ENCODE data around the gene ANKS1B. TPM values are rescaled to one million over a fixed set of nuclear protein-coding genes. Genes with fewer than 3 reads are reported as not detected.

ANKS1B gene
- total RNA-seq, 1 experiment from 2014 or later: 0.54 TPM

GRCh38 chr12:98686603-98687002, 1298.1 kb downstream of the ANKS1B start:
- Histone ChIP-seq H3K4me1 (ENCODE audit: control insufficient read depth in 1 of 2, insufficient read depth in 2 of 2, low read length in 2 of 2) (no peaks in the 10 kb centered on the region), H3K4me3 (replicated peaks in 1 of 2; ENCODE audit: low read depth in 1 of 2, low read length in 2 of 2) (no peak overlapping the region), H3K27me3 (ENCODE audit: insufficient read depth, low read length) (no peaks in the 10 kb centered on the region), H3K9me3 (ENCODE audit: control insufficient read depth in 1 of 2, insufficient read depth in 1 of 2, low read depth in 1 of 2, low read length in 2 of 2) (no peaks in the 10 kb centered on the region), H3K79me2 (ENCODE audit: insufficient read depth, low read length) (no peaks in the 10 kb centered on the region), H3K27ac (ENCODE audit: low read depth, low read length) (no peak overlapping the region), H3K9ac (ENCODE audit: low read length) (no peak overlapping the region), H3K4me2 (ENCODE audit: low read length) (no peak overlapping the region), H2AFZ (ENCODE audit: low read depth, low read length, poor library complexity, severe bottlenecking) (no peak overlapping the region), H3K9me2 (ENCODE audit: insufficient read depth) (no peaks in the 10 kb centered on the region), H3K36me3 (ENCODE audit: control insufficient read depth in 1 of 2, insufficient read depth in 2 of 2, low read length in 2 of 2) (peaks cover 0 to 28% of the 10 kb centered on the region in 2 experiments; a peak in 2 of 4 replicates), H4K20me1 (ENCODE audit: insufficient read depth) (no peaks in the 10 kb centered on the region)
- CTCF ChIA-PET: no interaction called here
- intact Hi-C loops (cut with micrococcal nuclease): no loop called here
- ATAC-seq: no peak
- no TSS peak for BruUV-seq (replicated peaks)
- TF ChIP-seq CEBPB (IDR thresholded peaks at IDR 0.05; ENCODE audit: low read depth): no peak
- no peak for TF ChIP-seq SRF (IDR thresholded peaks at IDR 0.05; ENCODE audit: low read depth)
- TF ChIP-seq, protein P1, sequence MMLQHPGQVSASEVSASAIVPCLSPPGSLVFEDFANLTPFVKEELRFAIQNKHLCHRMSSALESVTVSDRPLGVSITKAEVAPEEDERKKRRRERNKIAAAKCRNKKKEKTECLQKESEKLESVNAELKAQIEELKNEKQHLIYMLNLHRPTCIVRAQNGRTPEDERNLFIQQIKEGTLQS (IDR thresholded peaks at IDR 0.05): no peak
- TF ChIP-seq ZFX (IDR thresholded peaks at IDR 0.05): no peak
- POLR2A ChIA-PET: no interaction called here
- RAD21 ChIA-PET (ENCODE audit: low non-redundant PET in 1 of 2, low total read pairs in 2 of 2, uncharacterized antibody in 2 of 2, unreplicated experiment in 2 of 2): no interaction called here
- DNase-seq (ENCODE audit: low read depth, low spot score): no peak

Other genes with a start within 250 kb of the ANKS1B start
- gene BLTP3B, start 157.9 kb upstream of the ANKS1B start, total RNA-seq (2021; ENCODE audit: unreplicated experiment): 24.5 TPM
- 40.4 TPM for gene ACTR6, start 215.9 kb upstream of the ANKS1B start, total RNA-seq (2021; ENCODE audit: unreplicated experiment)

Data from HCT116 (cell line).